Psoas muscle (tissue), 8 donors: Measurements from ENCODE around the gene GPLD1. TPM values are rescaled to one million over a fixed set of nuclear protein-coding genes. Genes with fewer than 3 reads are reported as not detected.

ENCODE experiments used
- ATAC-seq, 4 donors: fragments of 200-7000 bp; cut with Tn5 transposase; one replicate each; pipeline ENCODE4 v1.9.1; 2020; ENCODE audit warnings: moderate library complexity in 3 of 4, mild to moderate bottlenecking in 2 of 4
- DNase-seq, 2 donors: peaks; one replicate each; pipeline ENCODE4 v3.0.0-alpha.2; 2020
- H3K27ac ChIP-seq: fragments of 200-600 bp; one replicate; pipeline ENCODE4 v1.8.0; 2022
- H3K27me3 ChIP-seq, 3 donors: fragments of 200-600 bp in 1 of 3; one replicate each; pipeline versions ENCODE4 v1.6.1 to v1.8.0; 2013 to 2022; ENCODE audit warnings: low read length in 2 of 3, mild to moderate bottlenecking in 2 of 3, moderate library complexity in 1 of 3; ENCODE audit not compliant: insufficient read depth in 3 of 3
- H3K36me3 ChIP-seq, 2 donors: fragments of 200-600 bp in 1 of 2; one replicate each; pipeline versions ENCODE4 v1.6.1 to v1.8.0; 2013 to 2022; ENCODE audit warnings: low read depth in 1 of 2, mild to moderate bottlenecking in 1 of 2, moderate library complexity in 1 of 2; ENCODE audit not compliant: insufficient read depth in 1 of 2
- H3K4me1 ChIP-seq: fragments of 200-600 bp; one replicate; pipeline ENCODE4 v1.8.0; 2022
- H3K4me3 ChIP-seq: fragments of 200-600 bp; one replicate; pipeline ENCODE4 v1.8.0; 2022; ENCODE audit warnings: mild to moderate bottlenecking
- H3K9me3 ChIP-seq: fragments of 200-600 bp; one replicate; pipeline ENCODE4 v1.8.0; 2022
- CTCF ChIP-seq: fragments of 200-600 bp; IDR thresholded peaks from one replicate; pipeline ENCODE4 v1.8.0; 2022; ENCODE audit warnings: antibody characterized with exemption
- WGBS, 3 donors: extraction: QIAGEN DNeasy Blood & Tissue Kit; methylation state at CpG; one replicate each; pipeline versions ENCODE4 v1.1.6 to v1.1.7; 2013; 5-methylcytosine and 5-hydroxymethylcytosine counted together
- intact Hi-C, 2 donors: fragments of 100-400 bp; cut with DNase I; formaldehyde crosslinking; loops; one replicate each; pipeline versions ENCODE4 v1.11.0 to v1.14.2; 2022
- long read RNA-seq, 2 donors: library from polyadenylated mRNA; unstranded; transcript quantifications; one replicate each; pipeline ENCODE4 v2.0.0, GENCODE V29; 2021
- polyA plus RNA-seq, 3 donors: library from polyadenylated mRNA; stranded (reverse); fragments of 200-250 nt; gene quantifications; one replicate each; pipeline ENCODE4 v1.2.3, GENCODE V29; 2013
- total RNA-seq, 4 donors: library from RNA; stranded (reverse); fragmentation: NEBNext Ultra II Directional in 2 of 4; extraction: Animal tissue kit (Norgen Biotek cat#: 25700) in 2 of 4; gene quantifications; one replicate each; pipeline versions ENCODE4 v1.2.1 to v1.2.4, GENCODE V29; 2021 to 2023
- donor health status: healthy with polysubstance abuse.
- donor health status: DM: no; HTN: no; CAD: no; lungs with moderate emphysema.
- donor health status: Bipolar disorder and iron deficiency.
- donor health status: healthy.
- donor health status: DM: yes; HTN: yes; CAD: no.
- donor health status: DM: no; HTN: no; CAD: no.
- donor health status: DM: no; HTN: no; CAD: no.
- donor health status: DM: yes; HTN: yes; CAD: no.

Gene GPLD1
- 1 to 10 TPM in 1 of 4 donors, under 1 TPM in 3; 0.38 to 1.1 (median 0.81) TPM for total RNA-seq
- under 1 TPM; 0.25 to 0.30 (median 0.28) TPM for polyA plus RNA-seq
- long read RNA-seq, donor 1, result 0 reads
- long read RNA-seq, donor 2, partial matches to known transcripts, result 0 of 1 reads
- long read RNA-seq, donor 2, other reads (novel, unspliced or antisense), result 1 of 1 reads

DNA sequence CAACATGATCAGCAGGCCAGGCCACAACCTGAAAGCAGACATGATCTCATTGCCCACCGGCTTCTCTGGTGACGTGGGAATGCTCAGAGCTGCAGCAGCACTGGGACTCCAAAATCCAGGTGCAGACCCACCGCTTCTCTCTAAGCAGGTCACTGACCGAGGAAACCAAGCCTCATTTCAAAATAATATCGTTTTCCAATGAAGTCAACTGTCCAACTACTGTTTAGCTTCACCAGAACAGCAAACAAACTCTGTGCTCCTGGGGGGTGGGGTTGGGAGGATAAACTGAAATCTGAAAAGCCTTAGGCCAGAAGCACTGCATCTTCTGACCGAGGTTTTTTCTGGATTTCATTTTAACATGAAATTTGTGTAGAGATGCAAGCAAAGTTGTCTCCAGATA is at the start of gene GPLD1:
Gene GPLD1, minus strand, starts transcription at position 109 of the 400 bp plus-strand sequence. Its CDS starts 67 bp downstream, at position 42.
- peak in 2 of 4 donors; percentile 29 to 32 for ATAC-seq

DNA sequence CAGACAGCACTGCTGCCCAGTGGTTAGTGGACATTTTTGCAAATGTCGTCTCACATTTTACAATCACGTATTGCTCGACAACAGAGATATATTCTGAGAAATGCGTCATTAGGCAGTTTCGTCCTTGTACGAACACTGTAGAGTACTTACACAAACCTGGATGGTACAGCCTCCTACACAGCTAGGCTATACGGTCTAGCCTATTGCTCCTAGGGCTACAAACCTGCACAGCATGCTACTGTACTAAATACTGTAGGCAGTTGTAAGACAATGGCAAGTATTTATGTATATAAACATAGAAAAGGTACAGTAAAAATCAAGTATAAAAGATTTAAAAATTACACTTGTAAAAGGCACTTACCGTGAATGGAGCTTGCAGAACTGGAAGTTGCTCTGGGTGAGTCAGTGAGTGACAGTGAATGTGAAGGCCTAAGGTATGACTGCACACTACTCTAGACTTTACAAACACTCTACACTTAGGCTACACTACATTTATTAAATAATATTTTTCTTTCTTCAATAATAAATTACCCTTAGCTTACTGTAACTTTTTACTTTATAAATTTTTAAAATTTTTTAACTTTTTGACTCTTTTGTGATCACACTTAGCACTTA is 48.5 kb upstream of the GPLD1 start:
- no peak overlapping the region for H3K27ac ChIP-seq
- no peak for ATAC-seq
- H3K4me3 ChIP-seq, result no peak overlapping the region
- 94 to 97% (median 95%) methylated on average over 8 of the region's 8 CpGs for WGBS, 3 donors
- no peak for TF ChIP-seq CTCF
- H3K4me1 ChIP-seq, result no peaks in the 10 kb centered on the region
- intact Hi-C loops, result no loop called here
- peaks cover 7 to 53% of the 10 kb centered on the region in 2 donors for H3K36me3 ChIP-seq
- no peaks in the 10 kb centered on the region for H3K27me3 ChIP-seq
- no peaks in the 10 kb centered on the region for H3K9me3 ChIP-seq
- DNase-seq, result no peak

More for the DNA sequence above, at the start of gene GPLD1:
- H3K4me3 ChIP-seq, result no peak within 1 kb of the TSS
- H3K27me3 ChIP-seq, result no peaks in the 10 kb centered on the region
- TF ChIP-seq CTCF, result no peak
- intact Hi-C loops, result no loop called here
- peaks cover 23% of the 10 kb centered on the region for H3K4me1 ChIP-seq
- 61 to 84% (median 70%) methylated on average over 6 of the region's 6 CpGs for WGBS, 3 donors
- DNase-seq, result no peak
- H3K27ac ChIP-seq, result peak within 1 kb of the TSS; percentile 4
- no peaks in the 10 kb centered on the region for H3K9me3 ChIP-seq
- H3K36me3 ChIP-seq, result no peaks in the 10 kb centered on the region

- Histone ChIP-seq H3K9me3 (no peaks in the 10 kb centered on the region), H3K36me3 (peaks cover 7 to 60% of the 10 kb centered on the region in 2 donors), H3K4me1 (no peaks in the 10 kb centered on the region), H3K27me3 (no peaks in the 10 kb centered on the region), H3K27ac (no peak overlapping the region), H3K4me3 (no peak overlapping the region)
- ATAC-seq (no peak), DNase-seq (no peak)
- intact Hi-C loops, result no loop called here
- 90 to 96% (median 90%) methylated on average over 8 of the region's 8 CpGs for WGBS, 3 donors
- TF ChIP-seq CTCF, result no peak
These were observed 47.8 kb upstream of the GPLD1 start for GRCh38 chr6:24537082-24537699.

DNA sequence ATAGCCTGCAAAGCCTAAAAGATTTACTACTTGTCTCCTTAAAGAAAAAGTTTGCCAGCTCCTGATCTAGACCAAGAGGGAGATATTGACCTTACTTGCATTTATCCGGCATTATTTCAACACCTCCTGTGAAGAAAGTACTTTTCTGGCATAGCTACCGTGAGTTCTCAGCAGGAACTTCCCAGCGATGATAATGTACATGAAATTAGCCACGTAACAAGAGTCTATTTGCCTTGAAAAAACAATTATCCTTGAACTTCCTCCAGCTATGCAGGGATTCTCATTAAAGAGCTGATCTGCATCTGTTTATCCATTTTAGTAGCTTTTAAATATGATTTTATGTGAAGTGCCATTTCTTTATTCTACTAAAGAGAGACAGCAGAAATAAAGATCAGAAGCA is 47.1 kb upstream of the GPLD1 start:
- DNase-seq, result no peak
- intact Hi-C loops, result no loop called here
- TF ChIP-seq CTCF, result no peak
- no peaks in the 10 kb centered on the region for H3K27me3 ChIP-seq
- no peaks in the 10 kb centered on the region for H3K4me1 ChIP-seq
- H3K36me3 ChIP-seq, result peaks cover 10 to 67% of the 10 kb centered on the region in 2 donors
- H3K4me3 ChIP-seq, result no peak overlapping the region
- ATAC-seq, result no peak
- H3K9me3 ChIP-seq, result no peaks in the 10 kb centered on the region
- WGBS, 3 donors, result 61 to 66% (median 64%) methylated on average over 4 of the region's 4 CpGs
- no peak overlapping the region for H3K27ac ChIP-seq
